K562 (cell line): ENCODE data around the gene ACVR2B. TPM values are rescaled to one million over a fixed set of nuclear protein-coding genes. Genes with fewer than 3 reads are reported as not detected.

Experiments
- KAT2B ChIP-seq: IDR thresholded peaks from one replicate; pipeline ENCODE4 v1.6.1; 2012; ENCODE audit warnings: low read depth, mild to moderate bottlenecking, control low read depth, inconsistent platforms, low read length, moderate library complexity
- MEF2D ChIP-seq: conservative IDR thresholded peaks from 2 replicates; pipeline ENCODE4 v1.6.1; 2016; ENCODE audit warnings: low read depth, missing genetic modification characterization, missing compliant biosample characterization
- MTF1 ChIP-seq: fragments of 250-450 bp; sonication (Bioruptor Pico); IDR thresholded peaks from 2 replicates; pipeline ENCODE4 v1.9.0; 2021; ENCODE audit warnings: moderate library complexity, mild to moderate bottlenecking, inconsistent platforms, borderline replicate concordance
- NEUROD1 ChIP-seq: fragments of 150-350 bp; IDR thresholded peaks from 2 replicates; pipeline ENCODE4 v1.6.1; 2014; ENCODE audit warnings: borderline replicate concordance, low read length, low read depth; ENCODE audit not compliant: partially characterized antibody
- PHF8 ChIP-seq: fragments of 200-600 bp; sonication (generic); IDR thresholded peaks from 2 replicates; pipeline ENCODE4 v1.6.1; 2012; ENCODE audit warnings: mixed run types, mild to moderate bottlenecking, inconsistent platforms, low read length, moderate library complexity, borderline replicate concordance
- PML ChIP-seq: IDR thresholded peaks from 2 replicates; pipeline ENCODE4 v1.6.1; 2012; ENCODE audit warnings: low read length, inconsistent platforms
- RBM17 ChIP-seq: fragments of 200-400 bp; formaldehyde crosslinking; IDR thresholded peaks from 2 replicates; pipeline ENCODE4 v1.6.1; 2017; ENCODE audit warnings: low read depth, mild to moderate bottlenecking, low read length, borderline replicate concordance
- RFX5 ChIP-seq: IDR thresholded peaks from 2 replicates; pipeline ENCODE4 v1.6.1; 2011; ENCODE audit warnings: low read depth, mild to moderate bottlenecking, improper control_type of control experiment, low read length
- RNF2 ChIP-seq: sonication (generic); IDR thresholded peaks from 2 replicates; pipeline ENCODE4 v1.6.1; 2016
- SPI1 ChIP-seq: IDR thresholded peaks from 2 replicates; pipeline ENCODE4 v1.6.1; 2011; ENCODE audit warnings: low read depth, low read length, control low read depth, borderline replicate concordance
- ZBTB7A ChIP-seq: IDR thresholded peaks from 2 replicates; pipeline ENCODE4 v1.6.1; 2011; ENCODE audit warnings: low read depth, mild to moderate bottlenecking, low read length, moderate library complexity, borderline replicate concordance; ENCODE audit not compliant: control insufficient read depth
- ZFPM2 ChIP-seq: fragments of 250-450 bp; sonication (Bioruptor Pico); IDR thresholded peaks from 2 replicates; pipeline ENCODE4 v1.5.1; 2022; ENCODE audit warnings: mild to moderate bottlenecking
- ZNF23 ChIP-seq: fragments of 250-450 bp; sonication (Bioruptor Pico); IDR thresholded peaks from 2 replicates; pipeline ENCODE4 v1.4.0; 2020; ENCODE audit warnings: mild to moderate bottlenecking
- ZNF41 ChIP-seq: fragments of 250-450 bp; sonication (Bioruptor Pico); conservative IDR thresholded peaks from 2 replicates; pipeline ENCODE4 v1.4.0; 2020; ENCODE audit warnings: mild to moderate bottlenecking
- ZNF589 ChIP-seq: fragments of 200-800 bp; sonication (Bioruptor generic); IDR thresholded peaks from 2 replicates; pipeline ENCODE4 v1.6.1; 2016; ENCODE audit warnings: low read depth, missing genetic modification characterization, missing compliant biosample characterization
- ZNF696 ChIP-seq: fragments of 250-450 bp; sonication (Bioruptor Pico); conservative IDR thresholded peaks from 2 replicates; pipeline ENCODE4 v1.4.0; 2020; ENCODE audit warnings: mild to moderate bottlenecking, moderate library complexity
- polyA plus RNA-seq, 8 experiments: library from polyadenylated mRNA; depleted of rRNA in 4 of 8; stranded (reverse) in 5 of 8; unstranded in 3 of 8; fragments of >200 nt; fragmentation: Nextera tagmentation in 2 of 8; fragmentation: Illumina TruSeq in 1 of 8; extraction: Ambion mirVana in 2 of 8; extraction: Trizol in 1 of 8; gene quantifications; 2 replicates each; pipeline versions ENCODE4 v1.2.1 to v1.2.3, GENCODE V29; 2011 to 2014; ENCODE audit warnings: inconsistent platforms in 1 of 8, missing spikeins in 1 of 8
- total RNA-seq, 7 experiments: library from RNA; depleted of rRNA in 6 of 7; stranded (reverse); fragments of >200 nt in 6 of 7; fragmentation: Illumina TruSeq in 2 of 7; extraction: Trizol in 2 of 7; gene quantifications; 2 replicates each; pipeline versions ENCODE4 v1.2.1 to v1.2.3, GENCODE V29; 2011 to 2021; ENCODE audit warnings: low replicate concordance in 1 of 7
- TF ChIP-seq, protein P1 (sequence below): sonication (generic); formaldehyde crosslinking; IDR thresholded peaks from 2 replicates; pipeline ENCODE4 v1.8.0; 2022; ENCODE audit warnings: missing genetic modification reagents, mild to moderate bottlenecking, borderline replicate concordance
- TF ChIP-seq, protein P2 (sequence below): fragments of 450-650 bp; formaldehyde crosslinking; IDR thresholded peaks from 2 replicates; pipeline ENCODE4 v1.4.0; 2022; ENCODE audit warnings: missing genetic modification characterization
- TF ChIP-seq, protein P3 (sequence below): sonication (generic); formaldehyde crosslinking; IDR thresholded peaks from 2 replicates; pipeline ENCODE4 v1.8.1; 2023; ENCODE audit warnings: missing genetic modification reagents, mild to moderate bottlenecking, borderline replicate concordance

Gene ACVR2B
- total and polyA plus RNA-seq, 9 of the 15 experiments (the other 6 are each of a cell fraction or from before 2014, with no cell fraction given): 1.8 to 23.7 (median 7.1) TPM

DNA sequence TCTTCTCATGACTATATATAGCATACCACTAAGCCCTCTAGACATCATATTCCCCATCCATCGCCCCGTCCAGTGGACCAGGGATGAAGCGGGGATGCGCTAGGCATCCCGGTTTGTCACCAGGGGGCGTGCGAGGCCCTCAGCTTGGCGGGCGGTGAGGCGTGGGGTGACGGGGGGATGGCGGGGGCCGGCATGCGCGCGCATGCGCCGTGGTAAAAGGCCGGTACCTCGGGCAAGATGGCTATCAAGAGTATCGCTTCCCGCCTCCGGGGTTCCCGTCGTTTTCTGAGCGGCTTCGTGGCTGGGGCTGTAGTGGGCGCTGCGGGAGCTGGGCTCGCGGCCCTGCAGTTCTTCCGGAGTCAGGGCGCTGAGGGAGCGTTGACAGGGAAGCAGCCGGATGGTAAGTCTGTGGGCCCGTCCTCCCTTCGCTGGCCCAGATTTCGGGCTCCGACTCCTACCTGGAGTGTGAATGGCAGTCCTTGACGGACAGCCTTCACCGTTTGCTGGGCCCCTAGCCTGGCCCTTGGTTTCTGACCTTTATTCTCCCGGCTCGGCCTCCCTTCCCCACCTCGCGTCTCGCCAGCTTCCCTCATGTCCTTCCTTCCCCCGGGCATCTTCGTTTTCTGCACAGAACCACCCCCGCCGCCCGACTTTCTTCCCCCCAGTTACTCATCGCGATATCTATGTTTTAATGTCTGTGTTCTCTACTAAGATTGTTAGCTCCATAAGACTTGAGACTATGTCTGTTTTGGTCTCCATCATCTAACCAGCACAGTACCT is 42.6 kb downstream of the ACVR2B start, which contains the start of gene EXOG (continued):
- TF ChIP-seq ZNF589 (CRISPR knock-in tag) (no peak), ZFPM2 (CRISPR knock-in tag) (no peak), ZNF41 (CRISPR knock-in tag) (no peak), RBM17 (no peak), KAT2B (no peak), RNF2 (peak; percentile 42; the same call in 1 of the 2 replicates), PHF8 (peak; percentile 93), ZNF23 (CRISPR knock-in tag) (no peak), NEUROD1 (peak; percentile 62), SPI1 (peak; percentile 20; the same call in 1 of the 2 replicates), ZNF696 (CRISPR knock-in tag) (no peak), ZBTB7A (0 out of 2 replicates have a peak, but pooled peaks have one; percentile 28), PML (peak; percentile 28; the same call in 1 of the 2 replicates), MTF1 (CRISPR knock-in tag) (no peak), RFX5 (no peak), MEF2D (tag) (no peak)
- TF ChIP-seq, protein P1, sequence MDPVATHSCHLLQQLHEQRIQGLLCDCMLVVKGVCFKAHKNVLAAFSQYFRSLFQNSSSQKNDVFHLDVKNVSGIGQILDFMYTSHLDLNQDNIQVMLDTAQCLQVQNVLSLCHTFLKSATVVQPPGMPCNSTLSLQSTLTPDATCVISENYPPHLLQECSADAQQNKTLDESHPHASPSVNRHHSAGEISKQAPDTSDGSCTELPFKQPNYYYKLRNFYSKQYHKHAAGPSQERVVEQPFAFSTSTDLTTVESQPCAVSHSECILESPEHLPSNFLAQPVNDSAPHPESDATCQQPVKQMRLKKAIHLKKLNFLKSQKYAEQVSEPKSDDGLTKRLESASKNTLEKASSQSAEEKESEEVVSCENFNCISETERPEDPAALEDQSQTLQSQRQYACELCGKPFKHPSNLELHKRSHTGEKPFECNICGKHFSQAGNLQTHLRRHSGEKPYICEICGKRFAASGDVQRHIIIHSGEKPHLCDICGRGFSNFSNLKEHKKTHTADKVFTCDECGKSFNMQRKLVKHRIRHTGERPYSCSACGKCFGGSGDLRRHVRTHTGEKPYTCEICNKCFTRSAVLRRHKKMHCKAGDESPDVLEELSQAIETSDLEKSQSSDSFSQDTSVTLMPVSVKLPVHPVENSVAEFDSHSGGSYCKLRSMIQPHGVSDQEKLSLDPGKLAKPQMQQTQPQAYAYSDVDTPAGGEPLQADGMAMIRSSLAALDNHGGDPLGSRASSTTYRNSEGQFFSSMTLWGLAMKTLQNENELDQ (CRISPR knock-in tag): no peak
- TF ChIP-seq, protein P2, sequence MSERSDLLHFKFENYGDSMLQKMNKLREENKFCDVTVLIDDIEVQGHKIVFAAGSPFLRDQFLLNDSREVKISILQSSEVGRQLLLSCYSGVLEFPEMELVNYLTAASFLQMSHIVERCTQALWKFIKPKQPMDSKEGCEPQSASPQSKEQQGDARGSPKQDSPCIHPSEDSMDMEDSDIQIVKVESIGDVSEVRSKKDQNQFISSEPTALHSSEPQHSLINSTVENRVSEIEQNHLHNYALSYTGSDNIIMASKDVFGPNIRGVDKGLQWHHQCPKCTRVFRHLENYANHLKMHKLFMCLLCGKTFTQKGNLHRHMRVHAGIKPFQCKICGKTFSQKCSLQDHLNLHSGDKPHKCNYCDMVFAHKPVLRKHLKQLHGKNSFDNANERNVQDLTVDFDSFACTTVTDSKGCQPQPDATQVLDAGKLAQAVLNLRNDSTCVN (CRISPR knock-in tag): no peak
- TF ChIP-seq, protein P3, sequence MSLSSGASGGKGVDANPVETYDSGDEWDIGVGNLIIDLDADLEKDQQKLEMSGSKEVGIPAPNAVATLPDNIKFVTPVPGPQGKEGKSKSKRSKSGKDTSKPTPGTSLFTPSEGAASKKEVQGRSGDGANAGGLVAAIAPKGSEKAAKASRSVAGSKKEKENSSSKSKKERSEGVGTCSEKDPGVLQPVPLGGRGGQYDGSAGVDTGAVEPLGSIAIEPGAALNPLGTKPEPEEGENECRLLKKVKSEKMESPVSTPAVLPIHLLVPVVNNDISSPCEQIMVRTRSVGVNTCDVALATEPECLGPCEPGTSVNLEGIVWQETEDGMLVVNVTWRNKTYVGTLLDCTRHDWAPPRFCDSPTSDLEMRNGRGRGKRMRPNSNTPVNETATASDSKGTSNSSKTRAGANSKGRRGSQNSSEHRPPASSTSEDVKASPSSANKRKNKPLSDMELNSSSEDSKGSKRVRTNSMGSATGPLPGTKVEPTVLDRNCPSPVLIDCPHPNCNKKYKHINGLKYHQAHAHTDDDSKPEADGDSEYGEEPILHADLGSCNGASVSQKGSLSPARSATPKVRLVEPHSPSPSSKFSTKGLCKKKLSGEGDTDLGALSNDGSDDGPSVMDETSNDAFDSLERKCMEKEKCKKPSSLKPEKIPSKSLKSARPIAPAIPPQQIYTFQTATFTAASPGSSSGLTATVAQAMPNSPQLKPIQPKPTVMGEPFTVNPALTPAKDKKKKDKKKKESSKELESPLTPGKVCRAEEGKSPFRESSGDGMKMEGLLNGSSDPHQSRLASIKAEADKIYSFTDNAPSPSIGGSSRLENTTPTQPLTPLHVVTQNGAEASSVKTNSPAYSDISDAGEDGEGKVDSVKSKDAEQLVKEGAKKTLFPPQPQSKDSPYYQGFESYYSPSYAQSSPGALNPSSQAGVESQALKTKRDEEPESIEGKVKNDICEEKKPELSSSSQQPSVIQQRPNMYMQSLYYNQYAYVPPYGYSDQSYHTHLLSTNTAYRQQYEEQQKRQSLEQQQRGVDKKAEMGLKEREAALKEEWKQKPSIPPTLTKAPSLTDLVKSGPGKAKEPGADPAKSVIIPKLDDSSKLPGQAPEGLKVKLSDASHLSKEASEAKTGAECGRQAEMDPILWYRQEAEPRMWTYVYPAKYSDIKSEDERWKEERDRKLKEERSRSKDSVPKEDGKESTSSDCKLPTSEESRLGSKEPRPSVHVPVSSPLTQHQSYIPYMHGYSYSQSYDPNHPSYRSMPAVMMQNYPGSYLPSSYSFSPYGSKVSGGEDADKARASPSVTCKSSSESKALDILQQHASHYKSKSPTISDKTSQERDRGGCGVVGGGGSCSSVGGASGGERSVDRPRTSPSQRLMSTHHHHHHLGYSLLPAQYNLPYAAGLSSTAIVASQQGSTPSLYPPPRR (CRISPR knock-in tag): no peak
